ENCODE results near the gene C6orf136.

C6orf136 gene

GRCh38 chr6:30686009-30686907 lies 39.3 kb downstream of the C6orf136 start, which contains the start of gene PPP1R18:
TSS of gene PPP1R18 (minus strand) at chr6:30686645. CDS start at chr6:30686018, 627 bp downstream.
- DNase-seq (ENCODE audit: low read depth in 2 of 2), result peak; percentile 60 to 79

DNA sequence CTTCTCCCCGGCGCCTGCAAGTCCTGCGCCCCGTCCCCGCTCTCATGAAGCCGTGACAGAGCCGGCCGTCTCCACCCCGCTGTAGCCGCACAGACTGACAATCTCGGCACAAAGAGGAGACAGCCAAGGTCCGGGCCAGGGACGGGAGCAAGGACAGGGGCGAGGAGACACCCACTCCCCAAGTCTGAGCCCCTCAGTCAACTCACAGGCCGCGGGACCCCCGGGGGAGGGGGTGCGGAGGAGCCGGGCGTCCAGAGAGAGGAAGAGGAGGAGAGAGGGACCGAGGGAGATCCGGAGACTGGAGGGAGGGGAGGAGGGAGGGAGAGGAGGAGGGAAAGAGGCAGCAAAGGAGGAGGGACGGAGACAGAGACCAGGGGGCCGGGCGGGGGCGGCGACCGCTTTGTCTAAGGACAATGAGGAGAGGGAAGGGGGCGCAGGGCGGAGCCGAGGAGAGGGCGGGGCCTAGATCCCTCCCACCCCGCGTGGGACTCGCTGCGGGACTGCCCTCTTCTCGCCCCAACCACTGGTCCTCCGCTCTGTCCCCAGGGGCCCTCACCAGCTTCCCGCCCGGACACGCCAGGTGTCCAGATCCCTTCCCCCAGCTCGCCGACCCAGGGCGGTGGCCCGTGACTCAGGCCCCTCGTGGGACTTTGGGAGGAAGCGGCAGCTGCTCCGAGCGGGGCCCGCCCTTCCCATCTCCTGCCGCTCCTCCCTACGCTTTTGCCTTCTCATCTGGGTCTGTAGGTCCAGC lies 40.1 kb downstream of the C6orf136 start:
- DNase-seq (ENCODE audit: low read depth in 2 of 2), result peak; percentile 31 to 77

- DNase-seq (ENCODE audit: low read depth in 2 of 2), result no peak
Measured at GRCh38 chr6:30687659-30688431, 40.9 kb downstream of the C6orf136 start.

DNA sequence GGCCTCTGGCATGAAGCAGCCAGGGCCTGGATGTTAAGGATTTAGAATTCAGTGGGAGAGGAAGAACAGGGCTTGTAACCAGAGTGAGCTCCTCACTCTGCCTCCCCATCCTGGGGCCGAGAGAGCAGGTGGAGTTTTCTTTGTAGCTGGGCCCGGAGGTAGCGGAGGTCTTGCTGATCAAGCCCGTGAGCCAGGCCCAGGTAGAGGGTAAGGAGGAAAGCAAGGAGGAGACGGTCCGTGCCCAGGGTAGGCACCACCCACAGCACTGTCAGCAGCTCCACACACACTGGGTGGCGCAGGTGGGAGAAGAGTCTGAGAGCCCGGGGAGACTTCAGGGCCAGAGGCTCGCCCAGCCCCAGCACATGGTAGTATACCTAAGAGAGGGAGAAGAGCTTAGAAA lies 41.6 kb downstream of the C6orf136 start:
- DNase-seq (ENCODE audit: low read depth in 2 of 2), result no peak

DNA sequence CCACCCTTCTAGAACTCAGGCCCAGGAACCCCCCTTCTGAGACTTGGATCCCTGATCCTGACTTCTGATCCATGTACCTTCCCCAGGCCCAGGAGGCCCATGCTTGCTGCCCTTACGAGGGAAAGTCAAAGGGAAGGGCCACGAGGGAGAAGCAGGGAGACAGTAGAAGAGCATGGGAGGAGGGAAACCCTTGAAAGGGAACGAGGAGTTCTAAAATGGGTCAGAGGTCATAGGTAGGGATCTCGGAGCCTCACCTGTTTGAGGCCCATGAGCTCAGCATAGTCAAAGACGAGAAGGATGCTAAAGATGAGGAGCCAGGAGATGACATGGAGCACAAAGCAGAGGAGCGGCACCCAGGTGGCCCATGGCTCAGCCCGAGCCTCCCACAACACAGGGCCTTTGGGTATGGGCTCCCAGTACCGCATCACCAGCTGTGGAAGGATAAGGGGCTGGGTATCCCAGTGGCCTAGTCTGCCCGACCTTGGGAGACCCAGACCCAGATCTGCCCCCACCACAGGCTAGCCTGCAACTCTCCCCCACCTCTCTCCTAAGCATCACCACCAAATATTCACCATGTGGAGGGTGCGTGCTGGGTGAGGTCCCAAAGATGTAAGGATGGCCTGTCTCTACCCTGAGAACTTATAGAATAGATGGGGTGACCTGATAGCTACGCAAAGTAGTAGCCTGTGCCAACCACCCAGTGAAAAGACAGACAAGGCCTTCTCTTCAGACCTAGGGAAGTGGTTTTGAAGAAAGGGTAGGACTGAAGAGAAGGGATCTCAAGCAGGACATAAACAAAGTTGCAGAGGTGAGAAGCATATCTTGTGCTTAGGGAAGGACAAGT lies 42.3 kb downstream of the C6orf136 start:
- DNase-seq (ENCODE audit: low read depth in 2 of 2), result no peak

DNA sequence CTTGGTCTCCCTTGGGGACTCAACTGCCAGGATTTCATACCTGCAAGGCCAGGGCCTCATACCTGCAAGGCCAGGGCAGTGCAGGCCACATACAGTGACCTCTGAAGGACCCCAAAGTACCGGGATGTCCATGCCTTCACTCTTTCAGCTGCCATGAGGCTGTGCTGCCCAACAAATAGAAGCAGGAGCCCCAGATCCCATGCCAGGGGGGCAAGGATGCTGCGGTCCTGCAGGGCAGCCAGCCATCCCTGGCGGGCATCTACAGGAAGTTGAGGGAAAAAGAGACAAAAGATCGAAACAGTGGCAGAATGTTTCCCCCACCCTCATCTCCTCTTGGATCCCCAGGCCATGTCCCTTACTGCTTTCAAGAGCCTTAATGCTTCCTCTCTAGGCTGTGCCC lies 43.1 kb downstream of the C6orf136 start:
- DNase-seq (ENCODE audit: low read depth in 2 of 2), result no peak

DNA sequence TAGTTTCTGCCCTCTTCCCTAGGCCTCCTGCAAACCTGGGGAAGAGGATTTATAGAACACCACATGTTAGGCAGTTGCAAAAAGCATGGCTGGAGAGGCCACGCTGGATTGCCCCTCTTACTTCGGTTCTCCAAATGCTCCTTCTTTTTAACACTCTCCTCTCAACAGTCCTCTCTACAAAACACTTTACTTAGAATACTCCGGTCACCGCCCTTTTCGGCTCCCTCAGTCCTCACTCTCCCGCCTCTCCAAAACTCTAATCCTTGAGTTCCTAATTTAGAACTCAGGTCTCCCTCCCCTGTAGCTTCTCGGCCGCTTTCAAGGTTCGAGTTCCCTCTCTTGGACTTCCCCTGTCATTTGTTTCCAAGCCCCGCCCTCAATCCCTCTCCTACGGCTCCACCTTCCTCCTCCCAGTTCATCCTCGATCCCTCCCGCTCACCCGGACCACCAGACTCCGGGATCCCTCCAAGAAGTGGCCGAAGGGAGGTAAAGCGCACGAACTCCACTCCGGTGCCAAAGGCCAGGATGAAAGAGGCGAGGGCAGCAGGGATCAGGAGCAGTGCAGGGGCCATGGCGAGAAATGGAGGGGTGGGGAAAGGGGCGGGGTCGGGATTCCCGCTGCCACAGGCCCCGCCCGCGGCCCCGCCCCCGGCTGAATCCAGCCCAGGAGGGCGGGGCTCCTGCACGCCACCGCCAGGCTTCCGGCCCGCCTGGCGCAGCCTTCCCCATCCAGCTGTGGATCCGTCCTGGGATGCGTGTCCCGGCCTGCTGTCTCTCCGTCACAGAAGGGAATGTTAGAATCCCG lies 43.7 kb downstream of the C6orf136 start, which contains the start of gene NRM:
NRM (minus strand) TSS at position 582 of the 805 bp plus-strand sequence; CDS start at position 572, 10 bp downstream.
- DNase-seq (ENCODE audit: low read depth in 2 of 2), result peak; percentile 46 to 72

GRCh38 chr6:30691208-30691847 lies 44.4 kb downstream of the C6orf136 start:
- DNase-seq (ENCODE audit: low read depth in 2 of 2), result no peak

- no peak for DNase-seq (ENCODE audit: low read depth in 2 of 2)
Measured at GRCh38 chr6:30696432-30696831, 49.5 kb downstream of the C6orf136 start.

DNA sequence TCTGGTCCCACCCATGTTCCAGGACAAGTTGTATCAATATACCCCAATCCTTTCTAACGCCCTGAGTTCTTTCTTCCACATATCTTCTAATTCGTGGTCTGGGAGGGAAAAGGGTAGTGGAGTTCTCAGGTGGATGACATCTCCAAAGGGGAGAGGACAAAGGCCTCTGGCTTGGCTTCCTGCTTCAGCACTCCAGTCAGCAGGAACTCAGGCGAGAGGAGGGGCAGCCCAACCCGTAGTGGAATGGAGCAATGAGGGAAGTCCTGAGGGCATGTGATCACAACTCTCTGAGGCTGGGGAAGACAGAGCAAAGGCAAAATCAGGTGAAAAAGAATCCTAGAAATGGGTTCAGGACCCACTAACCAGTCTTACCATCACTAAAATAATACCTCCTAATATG lies 53.4 kb downstream of the C6orf136 start:
- no peak for DNase-seq (ENCODE audit: low read depth in 2 of 2)

All from stimulated activated CD4-positive, alpha-beta T cell treated with anti-CD3 and anti-CD28 coated beads, Interleukin-1b, Interleukin-23, amount 100 ng/mL, for 1 hour (primary cell).